ENCODE data around the gene ADGRB3. TPM values are rescaled to one million over a fixed set of nuclear protein-coding genes. Genes with fewer than 3 reads are reported as not detected.

The ADGRB3 gene
- polyA plus RNA-seq, 1 experiment = 0.12 TPM

DNA sequence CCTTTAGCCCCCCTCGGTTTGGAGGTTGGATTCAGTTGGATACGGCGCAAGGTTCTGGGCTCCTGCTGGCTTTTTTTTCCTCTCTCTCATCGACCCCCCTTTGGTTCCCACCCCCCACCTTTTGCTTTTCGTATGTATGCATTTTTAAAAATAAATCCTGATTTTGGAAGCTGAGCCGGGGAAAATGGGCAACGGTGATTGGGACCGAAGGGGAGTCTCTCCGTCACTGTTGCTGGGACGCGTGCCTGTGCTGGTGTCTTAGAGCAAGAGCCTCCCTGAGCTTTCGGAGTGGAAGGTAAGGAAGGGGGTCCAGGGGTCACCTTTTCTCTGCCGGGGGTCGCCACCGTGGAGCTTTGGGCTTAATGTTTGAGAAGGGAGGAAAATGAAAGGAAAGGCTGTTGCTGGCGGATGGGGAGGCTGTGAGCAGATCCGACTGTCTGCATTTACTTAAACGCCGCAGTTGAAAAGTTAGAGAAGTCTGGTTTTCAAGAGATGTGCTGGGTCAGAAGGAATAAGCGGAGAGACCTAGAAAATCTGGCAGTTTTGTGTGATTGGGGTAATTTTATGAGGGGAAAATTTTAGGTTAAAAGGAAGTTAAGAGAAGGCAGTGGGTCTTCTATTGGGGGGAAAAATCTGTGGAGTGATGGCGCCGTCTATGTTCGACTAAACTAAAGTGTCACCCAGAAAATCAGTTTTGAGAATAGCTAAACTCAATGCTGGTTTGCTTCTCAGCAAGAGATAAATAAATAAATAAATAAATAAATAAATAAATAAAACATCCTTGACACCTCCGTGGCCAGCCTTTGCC lies 828 bp downstream of the ADGRB3 start:
- ChIA-PET CTCF (interaction anchor here (0.6 to 0.7 kb wide), 2 partner anchors 1342 to 1470 kb away, joined by 3 to 4 read pairs; no protein-coding TSS in a partner anchor), POLR2A (no interaction called here)
- TF ChIP-seq, protein P1, sequence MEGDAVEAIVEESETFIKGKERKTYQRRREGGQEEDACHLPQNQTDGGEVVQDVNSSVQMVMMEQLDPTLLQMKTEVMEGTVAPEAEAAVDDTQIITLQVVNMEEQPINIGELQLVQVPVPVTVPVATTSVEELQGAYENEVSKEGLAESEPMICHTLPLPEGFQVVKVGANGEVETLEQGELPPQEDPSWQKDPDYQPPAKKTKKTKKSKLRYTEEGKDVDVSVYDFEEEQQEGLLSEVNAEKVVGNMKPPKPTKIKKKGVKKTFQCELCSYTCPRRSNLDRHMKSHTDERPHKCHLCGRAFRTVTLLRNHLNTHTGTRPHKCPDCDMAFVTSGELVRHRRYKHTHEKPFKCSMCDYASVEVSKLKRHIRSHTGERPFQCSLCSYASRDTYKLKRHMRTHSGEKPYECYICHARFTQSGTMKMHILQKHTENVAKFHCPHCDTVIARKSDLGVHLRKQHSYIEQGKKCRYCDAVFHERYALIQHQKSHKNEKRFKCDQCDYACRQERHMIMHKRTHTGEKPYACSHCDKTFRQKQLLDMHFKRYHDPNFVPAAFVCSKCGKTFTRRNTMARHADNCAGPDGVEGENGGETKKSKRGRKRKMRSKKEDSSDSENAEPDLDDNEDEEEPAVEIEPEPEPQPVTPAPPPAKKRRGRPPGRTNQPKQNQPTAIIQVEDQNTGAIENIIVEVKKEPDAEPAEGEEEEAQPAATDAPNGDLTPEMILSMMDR (IDR thresholded peaks at IDR 0.05; ENCODE audit: insufficient read depth, low read depth, low read length) = no peak
- Histone ChIP-seq H3K36me3 (ENCODE audit: control insufficient read depth, insufficient read depth, low read length) (no peaks in the 10 kb centered on the region), H3K4me3 (ENCODE audit: low read depth, low read length) (peak overlapping the region; percentile 47), H3K27me3 (ENCODE audit: control insufficient read depth, insufficient read depth, low read length) (peaks cover 15% of the 10 kb centered on the region)
- no peak for DNase-seq (ENCODE audit: low read depth)

DNA sequence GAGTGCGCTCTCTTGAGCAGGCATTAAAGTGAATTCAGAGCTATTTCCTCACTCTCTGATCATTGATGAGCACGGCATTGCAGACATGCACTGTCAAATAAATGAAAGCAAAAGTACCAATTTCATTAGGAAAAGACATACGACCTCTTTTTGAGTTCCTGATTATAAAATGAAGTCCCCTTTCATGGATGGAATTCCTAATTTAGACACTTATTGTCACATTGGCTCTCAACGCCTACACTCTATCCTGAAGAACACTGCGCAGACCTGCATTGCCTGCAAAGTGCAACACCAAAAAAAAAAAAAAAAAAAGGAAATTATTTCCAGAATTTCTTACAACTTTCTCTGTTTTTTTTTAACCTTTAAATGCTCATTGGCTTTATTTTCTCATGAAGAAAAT lies 1.6 kb downstream of the ADGRB3 start:
- no peaks in the 10 kb centered on the region for H3K36me3 ChIP-seq (ENCODE audit: control insufficient read depth, insufficient read depth, low read length)
- H3K4me3 ChIP-seq (ENCODE audit: low read depth, low read length) = no peak overlapping the region
- CTCF ChIA-PET = no interaction called here
- POLR2A ChIA-PET = no interaction called here
- TF ChIP-seq, protein P1 (IDR thresholded peaks at IDR 0.05; ENCODE audit: insufficient read depth, low read depth, low read length) = no peak
- peaks cover 15% of the 10 kb centered on the region for H3K27me3 ChIP-seq (ENCODE audit: control insufficient read depth, insufficient read depth, low read length)
- DNase-seq (ENCODE audit: low read depth) = no peak

DNA sequence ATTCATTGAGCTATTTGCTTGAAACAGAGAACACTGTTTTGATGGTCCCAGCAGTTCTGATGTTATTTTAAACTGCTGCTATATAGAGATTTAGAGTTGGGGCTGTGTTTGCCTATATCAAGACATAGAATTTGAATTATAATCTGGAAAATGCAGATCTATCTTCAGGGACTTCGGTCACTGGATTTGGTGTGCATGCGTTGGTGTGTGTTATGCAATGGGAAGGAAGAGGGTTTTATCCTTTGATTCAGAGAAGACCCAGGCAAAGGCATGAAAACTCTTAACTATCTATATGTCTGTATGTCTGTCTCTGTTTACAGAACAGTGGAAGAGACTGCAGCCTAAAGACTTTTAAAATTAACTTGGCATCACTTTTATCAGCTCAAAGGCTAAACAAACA lies 2.0 kb downstream of the ADGRB3 start:
- Histone ChIP-seq H3K4me3 (ENCODE audit: low read depth, low read length) (no peak overlapping the region), H3K27me3 (ENCODE audit: control insufficient read depth, insufficient read depth, low read length) (peaks cover 15% of the 10 kb centered on the region), H3K36me3 (ENCODE audit: control insufficient read depth, insufficient read depth, low read length) (no peaks in the 10 kb centered on the region)
- POLR2A ChIA-PET = no interaction called here
- CTCF ChIA-PET = interaction anchor here (0.6 to 1.3 kb wide), 2 partner anchors 9 to 328 kb away, joined by 3 read pairs; no protein-coding TSS in a partner anchor
- no peak for DNase-seq (ENCODE audit: low read depth)
- TF ChIP-seq, protein P1 (IDR thresholded peaks at IDR 0.05; ENCODE audit: insufficient read depth, low read depth, low read length) = no peak

DNA sequence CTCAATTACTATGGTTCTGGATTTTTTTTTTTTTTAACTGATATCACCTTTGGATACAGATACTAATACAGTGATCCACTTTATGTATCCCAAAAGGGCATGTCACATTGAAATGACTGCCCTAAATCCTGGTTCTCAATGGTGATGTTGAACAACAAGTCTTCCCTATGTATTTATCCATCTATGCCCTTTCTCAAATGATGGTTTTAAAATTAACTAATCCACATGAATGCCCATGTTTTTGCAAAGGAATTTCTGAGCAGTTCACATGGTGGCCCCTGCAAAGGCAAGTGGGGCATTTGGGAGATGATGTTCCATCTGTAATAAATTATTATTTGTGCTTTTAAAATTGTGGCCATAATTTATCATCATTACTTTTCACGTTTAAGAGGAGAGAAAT lies 2.7 kb downstream of the ADGRB3 start:
- POLR2A ChIA-PET = no interaction called here
- Histone ChIP-seq H3K27me3 (ENCODE audit: control insufficient read depth, insufficient read depth, low read length) (peaks cover 15% of the 10 kb centered on the region), H3K36me3 (ENCODE audit: control insufficient read depth, insufficient read depth, low read length) (no peaks in the 10 kb centered on the region), H3K4me3 (ENCODE audit: low read depth, low read length) (no peak overlapping the region)
- DNase-seq (ENCODE audit: low read depth) = no peak
- TF ChIP-seq, protein P1 (IDR thresholded peaks at IDR 0.05; ENCODE audit: insufficient read depth, low read depth, low read length) = no peak
- CTCF ChIA-PET = interaction anchor here (0.6 to 1.3 kb wide), 2 partner anchors 10 to 328 kb away, joined by 3 read pairs; no protein-coding TSS in a partner anchor

DNA sequence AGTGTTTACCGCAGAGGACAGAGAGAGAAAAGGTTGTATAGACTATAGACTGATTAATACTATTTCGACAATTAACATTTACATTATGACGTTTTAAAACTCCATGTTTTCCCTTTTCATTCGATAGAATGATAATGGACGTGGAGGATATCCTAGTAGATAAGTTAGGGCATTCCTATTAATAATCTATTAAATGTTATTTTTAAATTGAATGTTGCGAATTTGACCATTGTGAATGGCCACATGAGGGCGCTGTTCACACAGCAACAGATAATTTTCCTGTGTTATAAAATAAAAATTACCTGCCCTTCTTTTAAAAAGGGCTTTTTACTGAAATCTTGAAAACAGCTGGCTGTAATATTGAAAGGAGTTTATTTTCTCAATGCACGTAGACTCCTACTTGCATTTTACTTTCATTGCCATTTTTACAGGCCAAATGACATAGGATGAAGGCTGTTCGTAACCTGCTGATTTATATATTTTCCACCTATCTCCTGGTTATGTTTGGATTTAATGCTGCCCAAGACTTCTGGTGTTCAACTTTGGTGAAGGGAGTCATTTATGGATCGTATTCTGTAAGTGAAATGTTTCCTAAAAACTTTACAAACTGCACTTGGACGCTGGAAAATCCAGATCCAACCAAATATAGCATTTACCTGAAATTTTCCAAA lies 3.3 kb downstream of the ADGRB3 start:
- TF ChIP-seq, protein P1 (IDR thresholded peaks at IDR 0.05; ENCODE audit: insufficient read depth, low read depth, low read length) = peak; percentile 68
- Histone ChIP-seq H3K4me3 (ENCODE audit: low read depth, low read length) (no peak overlapping the region), H3K36me3 (ENCODE audit: control insufficient read depth, insufficient read depth, low read length) (no peaks in the 10 kb centered on the region), H3K27me3 (ENCODE audit: control insufficient read depth, insufficient read depth, low read length) (peaks cover 15% of the 10 kb centered on the region)
- CTCF ChIA-PET = interaction anchor here (0.6 to 1.3 kb wide), 2 partner anchors 10 to 327 kb away, joined by 3 read pairs; no protein-coding TSS in a partner anchor
- no peak for DNase-seq (ENCODE audit: low read depth)
- POLR2A ChIA-PET = no interaction called here
